Upper lobe of right lung (tissue), 1 donor: ENCODE results near the gene NKAPD1. TPM values are rescaled to one million over a fixed set of nuclear protein-coding genes. Genes with fewer than 3 reads are reported as not detected.
"Not testable (repeated sequence)": the region's sequence is repeated elsewhere in the genome, so short reads cannot be mapped to it uniquely, and the experiment has no call there.

Experiments used
- ATAC-seq: fragments of 200-7000 bp; cut with Tn5 transposase; one replicate; pipeline ENCODE4 v1.9.1; 2020; ENCODE audit warnings: mild to moderate bottlenecking, moderate library complexity
- DNase-seq: peaks from one replicate; pipeline ENCODE4 v3.0.0-alpha.2; 2020
- H3K27ac ChIP-seq: fragments of 200-600 bp; one replicate; pipeline ENCODE4 v1.8.0; 2022
- H3K27me3 ChIP-seq: fragments of 200-600 bp; one replicate; pipeline ENCODE4 v1.8.0; 2022; ENCODE audit warnings: mild to moderate bottlenecking
- H3K36me3 ChIP-seq: fragments of 200-600 bp; one replicate; pipeline ENCODE4 v1.8.0; 2022
- H3K4me1 ChIP-seq: fragments of 200-600 bp; one replicate; pipeline ENCODE4 v1.8.0; 2022
- H3K4me3 ChIP-seq: fragments of 200-600 bp; one replicate; pipeline ENCODE4 v1.8.0; 2022; ENCODE audit warnings: mild to moderate bottlenecking
- H3K9me3 ChIP-seq: fragments of 200-600 bp; one replicate; pipeline ENCODE4 v1.8.0; 2022
- intact Hi-C: fragments of 100-400 bp; cut with DNase I; formaldehyde crosslinking; loops from one replicate; pipeline ENCODE4 v1.11.0; 2022
- long read RNA-seq: library from polyadenylated mRNA; unstranded; transcript quantifications from one replicate; pipeline ENCODE4 v2.0.0, GENCODE V29; 2021
- total RNA-seq: library from RNA; stranded (reverse); fragmentation: NEBNext Ultra II Directional; extraction: Animal tissue kit (Norgen Biotek cat#: 25700); gene quantifications from one replicate; pipeline ENCODE4 v1.2.1, GENCODE V29; 2021
- TF ChIP-seq, protein P1 (sequence below): fragments of 200-600 bp; IDR thresholded peaks from one replicate; pipeline ENCODE4 v1.8.0; 2022; ENCODE audit warnings: antibody characterized with exemption
- donor health status: DM: no; HTN: yes; CAD: no; lungs with severe emphysema.

The NKAPD1 gene, protein sequence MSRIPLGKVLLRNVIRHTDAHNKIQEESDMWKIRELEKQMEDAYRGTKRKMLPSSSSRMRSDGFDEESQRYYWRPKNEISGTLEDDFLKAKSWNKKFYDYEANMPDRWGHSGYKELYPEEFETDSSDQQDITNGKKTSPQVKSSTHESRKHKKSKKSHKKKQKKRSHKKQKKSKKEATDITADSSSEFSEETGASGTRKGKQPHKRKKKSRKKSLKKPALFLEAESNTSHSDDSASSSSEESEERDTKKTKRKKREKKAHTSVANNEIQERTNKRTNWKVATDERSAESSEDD
- total RNA-seq = 18.9 TPM
- long read RNA-seq, transcript NKAPD1-202 (6 exons, 3,669 nt) = major isoform, 11 of 24 reads
- long read RNA-seq, partial matches to known transcripts = 1 of 24 reads
- long read RNA-seq, other reads (novel, unspliced or antisense) = 10 of 24 reads

DNA sequence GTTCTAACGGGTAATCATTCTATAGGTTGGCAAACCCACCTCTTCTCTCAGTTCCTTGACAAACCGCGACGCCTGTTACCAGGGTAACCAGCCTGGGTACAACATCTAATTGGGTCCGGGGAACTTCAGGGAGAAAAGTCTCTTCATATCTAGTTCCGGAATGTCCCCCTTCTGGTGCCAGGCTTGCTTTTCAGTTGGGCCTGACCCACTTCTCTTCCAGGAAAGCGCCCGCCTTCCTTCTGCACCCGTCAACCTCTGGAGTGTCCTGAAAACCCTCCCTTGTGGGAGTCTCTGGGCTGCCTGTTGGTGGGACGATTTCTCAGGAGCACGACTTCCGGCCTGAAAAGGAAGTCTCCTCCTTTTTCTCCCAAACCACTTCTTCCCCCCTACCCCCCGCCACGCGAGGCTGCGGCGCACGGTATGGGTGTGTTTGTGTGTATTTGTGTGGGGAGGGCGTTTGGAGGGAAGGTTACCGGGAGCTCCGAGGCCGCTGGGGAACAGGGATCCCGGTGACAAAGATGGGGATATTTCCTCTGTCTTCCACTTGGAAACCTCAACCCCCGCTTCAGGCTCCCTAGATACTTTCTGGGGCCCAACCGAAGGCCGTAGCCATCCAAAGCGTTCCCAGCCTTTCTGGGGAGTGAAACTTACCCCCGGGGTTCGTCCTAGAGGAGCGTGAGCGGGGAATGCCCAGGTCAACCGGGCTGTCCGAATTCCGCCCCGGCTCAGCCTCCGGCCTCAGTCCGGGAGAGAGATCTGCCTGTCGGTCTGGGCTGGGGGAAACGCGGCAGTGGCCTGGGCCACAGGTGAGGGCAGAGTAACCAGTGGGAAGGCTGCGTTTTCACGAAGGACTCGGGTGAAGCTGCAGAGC, at the start of gene NKAPD1, which contains the start of gene PIH1D2:
Gene NKAPD1 (plus strand): TSS at position 359 of the 871 bp plus-strand sequence. CDS start 1,276 bp downstream, outside the sequence.
Gene PIH1D2 (minus strand): TSS at position 77 of the 871 bp plus-strand sequence. CDS start 843 bp downstream, outside the sequence.
- TF ChIP-seq, protein P1, sequence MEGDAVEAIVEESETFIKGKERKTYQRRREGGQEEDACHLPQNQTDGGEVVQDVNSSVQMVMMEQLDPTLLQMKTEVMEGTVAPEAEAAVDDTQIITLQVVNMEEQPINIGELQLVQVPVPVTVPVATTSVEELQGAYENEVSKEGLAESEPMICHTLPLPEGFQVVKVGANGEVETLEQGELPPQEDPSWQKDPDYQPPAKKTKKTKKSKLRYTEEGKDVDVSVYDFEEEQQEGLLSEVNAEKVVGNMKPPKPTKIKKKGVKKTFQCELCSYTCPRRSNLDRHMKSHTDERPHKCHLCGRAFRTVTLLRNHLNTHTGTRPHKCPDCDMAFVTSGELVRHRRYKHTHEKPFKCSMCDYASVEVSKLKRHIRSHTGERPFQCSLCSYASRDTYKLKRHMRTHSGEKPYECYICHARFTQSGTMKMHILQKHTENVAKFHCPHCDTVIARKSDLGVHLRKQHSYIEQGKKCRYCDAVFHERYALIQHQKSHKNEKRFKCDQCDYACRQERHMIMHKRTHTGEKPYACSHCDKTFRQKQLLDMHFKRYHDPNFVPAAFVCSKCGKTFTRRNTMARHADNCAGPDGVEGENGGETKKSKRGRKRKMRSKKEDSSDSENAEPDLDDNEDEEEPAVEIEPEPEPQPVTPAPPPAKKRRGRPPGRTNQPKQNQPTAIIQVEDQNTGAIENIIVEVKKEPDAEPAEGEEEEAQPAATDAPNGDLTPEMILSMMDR = no peak
- intact Hi-C loops = no loop called here
- peak within 1 kb of the TSS; percentile 82 for H3K4me3 ChIP-seq
- H3K4me1 ChIP-seq = peaks cover 13% of the 10 kb centered on the region
- DNase-seq = peak; percentile 87
- H3K9me3 ChIP-seq = no peaks in the 10 kb centered on the region
- peak; percentile 95 for ATAC-seq
- peaks cover 35% of the 10 kb centered on the region for H3K36me3 ChIP-seq
- no peaks in the 10 kb centered on the region for H3K27me3 ChIP-seq
- peak within 1 kb of the TSS; percentile 94 for H3K27ac ChIP-seq

DNA sequence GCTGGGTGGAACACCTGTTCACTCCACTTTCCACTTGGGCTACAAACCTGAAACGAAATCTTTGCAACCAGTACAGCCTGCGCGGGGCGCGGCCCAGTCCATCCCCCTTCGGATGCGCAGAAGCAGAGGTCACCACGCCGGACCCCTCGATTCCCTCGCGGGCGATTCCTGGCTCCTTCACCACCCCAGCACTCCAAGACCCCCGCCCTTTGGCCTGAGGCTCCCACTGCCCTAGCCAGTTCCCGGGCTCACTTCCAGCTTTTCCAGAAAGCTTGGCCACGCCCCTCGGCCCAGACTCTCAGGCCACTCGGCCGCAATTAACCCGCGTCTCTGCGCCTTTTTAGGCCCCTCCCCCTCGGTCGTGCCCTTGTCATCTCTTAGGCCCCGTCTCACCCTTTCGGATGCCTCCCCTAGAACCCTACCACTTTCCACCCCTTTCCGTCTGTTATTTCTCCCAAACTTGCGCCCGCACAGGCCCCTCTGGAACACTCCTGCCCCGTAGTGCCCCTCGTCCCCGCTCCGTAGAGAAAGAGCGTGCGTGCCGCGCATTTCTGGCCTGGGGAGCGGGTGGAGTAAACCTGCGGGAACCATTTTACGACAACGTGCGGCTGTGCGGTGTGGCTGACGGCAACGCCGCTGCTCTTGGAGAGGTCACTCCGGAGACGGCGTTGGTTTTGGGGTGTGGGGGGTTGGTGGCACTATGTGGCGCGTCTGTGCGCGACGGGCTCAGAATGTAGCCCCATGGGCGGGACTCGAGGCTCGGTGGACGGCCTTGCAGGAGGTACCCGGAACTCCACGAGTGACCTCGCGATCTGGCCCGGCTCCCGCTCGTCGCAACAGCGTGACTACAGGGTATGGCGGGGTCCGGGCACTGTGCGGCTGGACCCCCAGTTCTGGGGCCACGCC, 49.1 kb upstream of the NKAPD1 start, which contains the start of gene DLAT:
Gene DLAT (plus strand): TSS at position 636 of the 906 bp plus-strand sequence. CDS start 65 bp downstream, at position 701.
- ATAC-seq = peak; percentile 97
- H3K4me1 ChIP-seq = peaks cover 11% of the 10 kb centered on the region

GRCh38 chr11:112025707-112026106, 48.4 kb upstream of the NKAPD1 start:
- DNase-seq = no peak
- Histone ChIP-seq H3K9me3 (no peaks in the 10 kb centered on the region), H3K27ac (peak overlapping the region; percentile 90), H3K27me3 (no peaks in the 10 kb centered on the region), H3K4me1 (peaks cover 11% of the 10 kb centered on the region), H3K36me3 (peaks cover 27% of the 10 kb centered on the region), H3K4me3 (peak overlapping the region; percentile 83)
- peak; percentile 4 for ATAC-seq
- TF ChIP-seq, protein P1 = no peak
- intact Hi-C loops = no loop called here

More for the DNA sequence above, 49.1 kb upstream of the NKAPD1 start, which contains the start of gene DLAT:
- DNase-seq = peak; percentile 95
- intact Hi-C loops = no loop called here
- peak within 1 kb of the TSS; percentile 83 for H3K4me3 ChIP-seq
- H3K27me3 ChIP-seq = no peaks in the 10 kb centered on the region
- no peaks in the 10 kb centered on the region for H3K9me3 ChIP-seq
- H3K36me3 ChIP-seq = peaks cover 20% of the 10 kb centered on the region
- H3K27ac ChIP-seq = peak within 1 kb of the TSS; percentile 90
- TF ChIP-seq, protein P1 = no peak

GRCh38 chr11:112026784-112027410, 47.2 kb upstream of the NKAPD1 start:
- intact Hi-C loops, H3K27ac ChIP-seq, ATAC-seq, H3K27me3 ChIP-seq, DNase-seq, H3K9me3 ChIP-seq, H3K4me3 ChIP-seq: not testable (repeated sequence)
- Histone ChIP-seq H3K36me3 (peaks cover 35% of the 10 kb centered on the region), H3K4me1 (peaks cover 11% of the 10 kb centered on the region)

GRCh38 chr11:112029460-112029859, 44.6 kb upstream of the NKAPD1 start:
- no peak for ATAC-seq
- Histone ChIP-seq H3K36me3 (peaks cover 60% of the 10 kb centered on the region), H3K4me3 (no peak overlapping the region), H3K27ac (no peak overlapping the region), H3K9me3 (no peaks in the 10 kb centered on the region), H3K27me3 (no peaks in the 10 kb centered on the region), H3K4me1 (peaks cover 6% of the 10 kb centered on the region)
- intact Hi-C loops = no loop called here
- TF ChIP-seq, protein P1 = no peak
- DNase-seq = no peak
